Right ventricle myocardium inferior (tissue), 1 donor: ENCODE measurements around the gene PARP1. TPM values are rescaled to one million over a fixed set of nuclear protein-coding genes. Genes with fewer than 3 reads are reported as not detected.
A peak's percentile ranks its signal among the peaks of the same experiment; 100 is the strongest.

Experiments used
- ATAC-seq: fragments of 200-7000 bp; cut with Tn5 transposase; one replicate; pipeline ENCODE4 v1.9.1; 2020; ENCODE audit warnings: mild to moderate bottlenecking, moderate library complexity
- DNase-seq: peaks from one replicate; pipeline ENCODE4 v3.0.0; 2021; ENCODE audit errors: missing footprints
- intact Hi-C: fragments of 100-400 bp; cut with DNase I; formaldehyde crosslinking; loops from one replicate; pipeline ENCODE4 v1.11.0; 2022
- total RNA-seq: library from RNA; stranded (reverse); fragmentation: NEBNext Ultra II Directional; extraction: Animal tissue kit (Norgen Biotek cat#: 25700); gene quantifications from one replicate; pipeline ENCODE4 v1.2.1, GENCODE V29; 2021
- donor health status: DM: no; HTN: yes; CAD: no; lungs with severe emphysema.

Gene PARP1
- total RNA-seq, 1 donor from 2014 or later: 154 TPM

DNA sequence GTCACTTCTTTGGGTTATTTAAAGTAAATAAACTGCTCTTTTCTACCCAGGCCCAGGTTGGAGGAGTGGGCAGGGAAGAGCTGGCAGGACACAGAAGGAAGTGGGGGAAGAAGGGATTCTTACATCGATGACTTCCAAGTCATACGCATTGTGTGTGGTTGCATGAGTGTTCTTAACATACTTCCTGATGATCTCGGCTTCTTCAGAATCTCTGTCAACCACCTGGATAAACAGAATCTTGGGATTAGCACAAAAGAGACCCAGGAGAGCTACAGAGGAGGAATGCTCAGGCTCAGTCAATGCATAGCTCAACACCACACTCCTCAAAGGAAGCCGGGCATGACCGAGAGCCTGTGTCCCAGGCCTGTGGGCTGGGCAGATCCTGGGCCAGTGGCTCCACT, 42.1 kb downstream of the PARP1 start:
- DNase-seq (no peak), ATAC-seq (no peak)
- intact Hi-C loops: no loop called here

DNA sequence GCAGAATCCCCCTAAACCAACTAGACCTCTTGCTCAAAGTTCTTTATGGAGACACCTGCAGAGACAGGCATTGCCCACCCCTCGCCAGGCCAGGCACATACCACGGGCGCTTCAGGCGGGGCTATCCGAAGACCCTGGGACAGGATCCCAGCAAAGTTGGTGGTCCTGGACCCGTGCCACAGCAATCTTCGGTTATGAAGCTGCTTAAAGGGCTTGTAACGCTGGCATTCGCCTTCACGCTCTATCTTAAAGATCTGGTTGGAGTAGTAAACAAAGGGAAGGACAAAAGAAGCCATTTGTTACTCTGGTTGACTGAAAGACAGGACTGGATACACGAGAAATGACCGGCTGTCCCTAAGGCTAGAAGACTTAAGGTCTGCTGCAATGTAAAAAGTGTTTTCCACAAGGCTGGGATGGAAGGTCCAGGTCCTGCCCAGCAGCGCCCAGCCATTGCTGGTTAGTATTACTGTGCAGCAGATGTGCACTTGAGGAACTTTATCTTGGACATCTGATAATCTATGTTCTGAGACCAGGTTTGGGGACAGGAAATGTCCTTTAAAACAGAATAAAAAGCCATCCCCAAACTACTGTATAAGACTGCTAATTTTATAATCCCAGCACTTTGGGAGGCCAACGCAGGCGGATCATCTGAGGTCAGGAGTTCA, 42.9 kb downstream of the PARP1 start:
- no peak for DNase-seq
- peak; percentile 11 for ATAC-seq
- intact Hi-C loops: no loop called here

DNA sequence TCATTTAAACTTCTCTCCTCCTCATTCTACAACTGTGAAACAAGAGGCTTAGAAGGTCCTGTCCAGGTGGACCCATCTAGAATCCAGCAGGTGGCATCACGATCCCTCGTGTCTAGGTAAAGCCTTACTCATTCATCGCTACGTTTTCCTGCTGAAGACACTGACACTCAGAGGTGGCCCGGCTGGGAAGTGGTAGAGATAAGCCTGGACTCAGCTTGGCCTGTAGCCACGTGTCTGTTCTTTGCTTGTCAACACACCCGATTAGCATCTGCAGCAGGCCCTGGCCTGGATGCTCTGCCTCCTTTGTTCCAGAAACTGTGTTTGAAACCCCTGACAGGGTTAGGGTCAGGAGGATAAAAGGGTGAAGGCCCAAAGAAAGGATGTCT, 43.4 kb downstream of the PARP1 start:
- intact Hi-C loops: no loop called here
- peak; percentile 78 for ATAC-seq
- DNase-seq: no peak

DNA sequence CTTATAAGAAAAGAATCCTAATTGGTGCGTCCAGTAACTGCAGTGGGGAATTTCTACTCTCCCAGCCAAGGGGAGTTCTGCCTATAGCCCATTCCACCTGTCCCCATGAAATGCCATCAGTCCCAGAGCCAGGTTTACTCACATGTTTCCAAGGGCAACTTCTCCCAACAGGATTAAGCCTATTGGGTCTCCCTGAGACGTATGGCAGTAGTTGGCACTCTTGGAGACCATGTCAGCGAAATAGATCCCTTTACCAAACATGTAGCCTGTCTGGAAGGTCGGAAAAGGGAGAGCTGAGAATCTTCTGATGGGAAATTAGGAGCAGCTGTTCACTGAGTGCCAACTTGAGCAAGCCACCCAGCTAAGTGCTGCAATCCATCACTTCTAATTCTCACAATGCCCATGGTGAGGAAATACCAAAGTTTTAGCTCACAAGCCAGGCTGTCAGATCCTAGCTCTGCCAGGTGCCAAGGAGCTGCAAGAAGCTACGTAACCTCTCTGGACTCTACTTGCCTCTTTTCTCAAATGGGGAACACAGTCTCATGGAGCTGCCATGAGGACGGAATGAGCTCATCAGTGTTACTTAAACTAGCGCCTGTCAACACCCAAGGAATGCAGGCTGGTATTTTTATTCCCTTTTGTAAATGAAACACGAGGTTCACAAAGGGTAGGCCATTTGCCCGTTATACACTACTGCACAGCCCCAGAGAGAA, 43.9 kb downstream of the PARP1 start:
- no peak for DNase-seq
- intact Hi-C loops: no loop called here
- ATAC-seq: peak; percentile 55

DNA sequence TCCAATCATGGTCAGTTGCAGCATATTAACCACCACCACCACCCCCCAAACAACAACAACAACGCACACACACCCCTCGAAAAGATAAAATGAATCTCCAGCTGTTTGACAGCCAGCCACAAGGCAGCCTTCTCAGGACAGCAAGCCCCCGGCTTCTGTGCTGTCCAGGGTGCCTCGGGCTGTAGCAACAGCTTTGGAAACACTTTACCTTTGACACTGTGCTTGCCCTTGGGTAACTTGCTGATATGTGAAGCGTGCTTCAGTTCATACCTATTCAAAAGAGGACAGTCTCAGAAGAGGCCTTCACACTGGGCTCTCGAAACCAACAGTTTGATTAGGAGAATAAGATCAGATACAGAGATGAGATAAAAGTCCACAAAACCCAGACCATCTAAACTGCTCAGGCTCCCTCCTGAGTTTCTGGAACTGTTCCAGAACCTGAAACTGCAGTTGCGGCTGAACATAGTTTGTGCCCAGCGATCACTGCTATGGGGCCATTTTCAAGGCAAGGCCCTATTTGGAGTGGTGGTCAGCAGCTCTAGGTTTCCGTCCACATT, 44.9 kb downstream of the PARP1 start:
- ATAC-seq: no peak
- DNase-seq: no peak
- intact Hi-C loops: no loop called here

DNA sequence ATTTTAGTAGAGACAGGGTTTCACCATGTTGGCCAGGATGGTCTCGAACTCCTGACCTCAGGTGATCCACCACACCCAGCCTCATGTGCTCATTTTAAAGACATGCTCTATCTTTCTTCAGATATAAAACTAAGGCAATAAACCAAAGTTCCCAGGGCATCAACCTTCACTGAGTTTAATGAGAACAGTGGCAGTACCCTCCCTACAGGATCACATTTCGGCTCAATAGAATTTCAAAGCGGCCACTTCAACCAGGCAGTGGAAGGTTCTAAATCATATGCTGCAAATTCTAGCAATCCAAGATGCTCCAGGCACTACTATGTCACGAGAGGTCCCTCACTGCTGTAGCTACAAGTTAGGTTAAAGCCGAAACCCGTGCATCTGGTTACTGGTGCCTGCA, 45.5 kb downstream of the PARP1 start:
- intact Hi-C loops: no loop called here
- ATAC-seq (no peak), DNase-seq (no peak)

DNA sequence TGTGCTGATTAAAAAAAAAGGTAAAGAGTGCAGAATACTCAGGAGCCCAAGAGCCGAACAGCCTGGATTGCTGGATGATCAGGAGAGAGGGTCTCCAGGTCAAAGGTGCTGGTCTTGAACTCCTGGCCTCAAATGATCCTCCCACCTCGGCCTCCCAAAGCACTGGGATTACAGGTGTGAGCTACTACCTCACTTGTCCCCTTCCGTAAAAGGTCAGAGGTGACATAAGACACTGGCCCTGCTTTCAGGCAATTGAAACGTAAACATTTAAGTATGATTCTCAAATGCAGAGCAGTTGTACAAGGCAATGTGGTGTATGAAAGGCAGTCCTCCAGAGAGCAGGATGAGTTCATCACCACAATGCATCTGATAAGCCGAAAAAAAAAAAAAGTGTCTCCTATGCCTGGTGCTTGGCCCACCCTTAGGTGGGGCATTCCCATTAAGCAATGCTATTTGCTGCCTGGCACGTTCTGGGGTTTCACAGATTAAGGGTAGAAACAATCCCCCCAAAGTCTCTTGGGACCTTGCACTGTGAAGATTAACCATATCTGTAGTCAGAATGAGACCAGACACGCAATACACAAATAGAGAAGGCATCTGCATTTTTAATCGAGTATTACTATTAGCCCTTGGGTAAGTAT, 47.7 kb downstream of the PARP1 start:
- intact Hi-C loops: no loop called here
- ATAC-seq (no peak), DNase-seq (no peak)

DNA sequence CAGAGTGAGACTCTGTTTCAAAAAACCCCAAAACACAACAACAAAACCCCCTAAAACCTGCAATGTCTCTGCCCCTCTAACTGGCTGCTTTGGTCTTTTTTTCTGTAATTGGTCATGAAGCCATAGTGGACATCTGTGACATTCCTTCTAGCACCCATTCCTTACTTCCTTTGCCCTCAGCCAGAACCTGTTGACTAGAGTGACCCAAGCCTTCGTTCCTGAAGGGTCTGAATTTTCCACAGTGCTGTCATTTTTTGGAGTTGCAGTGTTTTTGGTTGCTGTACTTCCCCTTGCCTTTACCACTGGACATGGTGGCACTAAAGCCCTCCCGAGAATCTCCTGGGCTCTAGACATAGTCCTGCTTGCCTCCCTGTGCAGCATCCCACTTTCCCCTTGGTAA, 50.5 kb downstream of the PARP1 start:
- ATAC-seq (no peak), DNase-seq (no peak)
- intact Hi-C loops: no loop called here

DNA sequence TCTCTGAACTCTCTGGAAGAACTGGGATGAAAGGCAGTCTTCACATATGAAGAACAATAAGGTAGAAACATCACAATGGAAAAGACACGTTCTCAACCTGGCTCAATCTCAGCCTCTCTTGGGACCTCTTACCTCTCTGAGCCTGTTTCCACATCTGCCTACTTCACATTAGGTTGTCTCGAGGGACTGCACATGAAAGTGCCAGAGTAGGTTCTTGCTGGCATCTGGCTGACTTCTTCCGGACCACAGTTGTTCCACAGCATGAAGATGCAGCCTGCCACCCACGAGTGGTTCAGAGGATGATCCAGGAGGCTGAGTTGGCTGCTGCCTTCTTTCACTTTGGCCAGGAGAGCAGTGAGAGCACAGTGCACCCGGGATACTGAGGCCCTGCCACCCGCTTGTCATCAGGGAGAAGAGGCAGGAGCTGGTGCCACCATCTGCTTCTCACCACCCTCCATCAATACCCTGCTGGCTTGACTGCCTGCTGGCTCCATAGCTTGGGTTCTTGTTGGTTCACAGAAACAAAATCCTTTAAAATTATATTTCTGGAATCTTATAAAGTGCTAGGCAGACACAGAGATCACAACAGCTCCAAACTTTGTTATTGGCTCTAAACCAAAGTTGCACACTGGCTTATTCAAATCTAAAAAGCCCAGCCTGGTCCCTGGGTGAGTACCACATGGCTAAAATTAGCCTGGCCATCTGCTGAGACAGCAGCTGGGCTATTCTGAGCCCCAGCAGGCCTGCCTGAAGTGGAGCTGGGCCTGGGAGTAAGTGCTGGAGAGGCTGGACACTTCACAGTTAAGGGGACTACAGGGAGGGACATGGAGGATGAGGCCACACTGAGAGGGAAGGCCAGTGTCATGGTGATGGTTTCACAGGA, 52.0 kb downstream of the PARP1 start:
- intact Hi-C loops: no loop called here
- ATAC-seq (peak; percentile 92), DNase-seq (no peak)

DNA sequence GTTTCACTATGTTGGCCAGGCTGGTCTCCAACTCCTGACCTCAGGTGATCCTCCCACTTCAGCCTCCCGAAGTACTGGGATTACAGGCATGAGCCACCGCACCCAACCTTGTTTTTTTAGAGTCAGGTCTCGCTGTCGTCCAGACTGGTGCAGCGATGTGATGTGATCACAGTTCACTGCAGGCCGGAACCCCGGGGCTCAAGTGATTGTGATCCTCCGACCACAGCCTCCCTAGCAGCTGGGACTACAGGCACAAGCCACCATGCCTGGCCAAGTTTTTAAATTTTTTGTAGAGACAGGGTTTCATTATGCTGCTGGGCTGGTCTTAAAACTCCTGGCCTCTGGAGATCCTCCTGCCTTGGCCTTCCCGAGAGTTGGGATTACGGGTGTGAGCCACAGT, 52.9 kb downstream of the PARP1 start:
- no peak for ATAC-seq
- intact Hi-C loops: no loop called here
- no peak for DNase-seq

DNA sequence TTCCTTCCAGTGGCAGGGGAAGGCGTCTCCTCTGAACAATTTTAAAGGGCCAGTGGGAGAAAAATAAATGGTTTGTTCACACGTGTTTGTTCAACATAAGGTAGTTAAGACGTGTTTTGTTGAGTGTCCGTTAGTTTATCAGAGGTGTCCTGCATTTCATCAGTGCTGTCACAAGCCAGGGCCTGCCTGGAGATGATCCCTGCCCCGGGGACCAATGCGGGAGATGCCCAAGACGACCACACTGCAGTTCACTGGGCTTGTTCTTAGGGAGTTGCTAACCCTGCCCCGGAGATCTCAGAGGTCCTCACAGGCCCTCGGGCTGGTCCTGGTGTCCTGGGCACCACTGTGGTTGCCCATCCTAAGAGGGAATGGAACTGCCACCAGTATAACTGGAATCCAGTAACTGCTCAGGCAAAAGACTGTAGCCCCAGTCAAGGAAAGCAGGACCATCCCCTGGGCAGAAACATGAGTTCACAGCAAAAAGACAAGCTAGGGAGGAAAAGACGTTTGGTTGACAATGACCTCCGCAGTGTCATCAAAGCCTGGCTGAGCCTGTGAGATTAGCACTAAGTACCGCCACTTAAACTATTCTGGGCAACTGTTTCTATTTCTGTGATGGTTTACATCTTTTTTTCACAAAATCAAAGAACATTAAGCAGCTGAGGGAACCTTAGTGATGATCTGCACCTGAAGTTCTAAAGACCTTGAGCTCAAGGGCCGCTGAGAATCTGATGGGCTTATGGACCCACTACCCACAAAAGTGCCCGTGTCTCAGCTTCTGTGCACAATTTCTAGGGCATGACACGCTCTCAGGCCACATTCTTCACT, 54.0 kb downstream of the PARP1 start:
- intact Hi-C loops: loop anchor here (5.0 kb wide), 1 partner anchor 47 kb away; the partner anchor contains the start of gene LIN9
- no peak for DNase-seq
- ATAC-seq: peak; percentile 32

DNA sequence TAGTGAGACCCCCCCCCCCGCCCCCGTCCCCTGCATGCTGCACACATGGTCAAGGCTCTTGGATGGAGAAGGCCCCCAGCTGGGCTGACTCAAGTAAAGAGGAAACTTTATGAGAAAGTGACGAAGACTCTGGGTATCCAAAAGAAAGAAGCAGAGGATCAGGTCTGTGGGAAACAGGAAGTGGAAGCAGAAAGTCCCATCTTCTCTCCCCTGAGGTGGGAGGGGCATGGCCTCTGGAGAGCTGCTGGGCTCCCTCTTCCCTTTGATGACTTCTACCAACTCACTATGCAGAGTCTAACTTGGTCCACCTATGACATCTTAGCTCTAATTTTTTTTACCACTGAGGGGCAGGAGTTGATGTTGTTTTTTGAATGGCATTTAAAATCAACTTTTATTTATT, 56.2 kb downstream of the PARP1 start:
- no peak for ATAC-seq
- intact Hi-C loops: loop anchor here (5.0 kb wide), 1 partner anchor 44 kb away; the partner anchor contains the start of gene LIN9
- no peak for DNase-seq

DNA sequence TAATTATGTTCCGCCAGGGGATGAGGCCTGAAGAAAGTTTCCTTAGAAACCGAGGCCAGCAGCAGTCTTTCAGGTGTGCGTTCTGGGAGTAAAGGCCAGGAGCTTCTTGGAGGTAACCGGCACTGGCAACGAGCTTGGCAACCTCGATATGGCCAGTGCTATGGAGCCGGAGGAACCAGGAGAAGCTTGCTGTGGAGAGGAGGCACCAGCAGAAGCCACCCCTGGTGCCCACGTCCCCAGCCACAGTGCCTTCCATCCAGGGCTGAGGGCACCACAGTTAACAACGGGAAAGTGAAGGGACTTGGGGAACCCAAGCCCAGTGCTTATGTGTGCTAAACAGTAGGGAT, 57.4 kb downstream of the PARP1 start:
- DNase-seq: no peak
- no peak for ATAC-seq
- intact Hi-C loops: loop anchor here (5.0 kb wide), 1 partner anchor 43 kb away; the partner anchor contains the start of gene LIN9

DNA sequence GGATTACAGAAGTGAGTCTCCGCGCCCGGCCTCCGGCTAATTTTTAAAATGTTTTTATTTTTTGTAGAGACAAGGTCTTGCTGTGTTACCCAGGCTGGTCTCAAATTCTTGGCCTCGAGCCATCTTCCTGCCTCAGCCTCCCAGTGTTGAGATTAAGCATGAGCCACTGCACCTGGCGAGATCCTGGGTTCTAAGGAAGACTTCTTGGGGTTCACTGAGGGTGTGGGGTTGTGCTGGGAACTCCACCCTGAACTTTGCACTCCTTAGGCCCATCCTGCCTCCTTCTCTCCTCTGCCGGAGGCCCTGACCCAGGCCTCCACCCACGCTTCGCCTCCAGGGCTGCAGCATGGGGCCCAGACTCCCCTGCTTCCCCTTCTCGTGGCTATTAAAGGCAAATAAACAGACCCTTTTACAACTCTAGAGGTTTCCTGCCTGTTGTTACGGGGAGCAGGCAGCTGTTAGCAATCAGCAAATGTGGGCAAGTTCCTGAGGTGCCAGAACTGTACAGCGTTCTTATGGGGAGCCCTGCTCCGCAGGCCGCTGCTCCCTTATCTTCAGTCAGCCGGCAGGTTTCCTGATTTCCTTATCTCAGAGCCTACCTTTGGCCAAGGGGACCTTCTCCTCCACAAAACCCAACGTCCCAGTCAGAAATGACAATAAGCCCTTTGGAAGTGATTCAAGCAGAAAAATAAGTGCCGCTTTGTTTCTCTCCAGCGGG, 57.9 kb downstream of the PARP1 start:
- intact Hi-C loops: loop anchor here (5.0 kb wide), 1 partner anchor 43 kb away; the partner anchor contains the start of gene LIN9
- no peak for ATAC-seq
- DNase-seq: no peak

DNA sequence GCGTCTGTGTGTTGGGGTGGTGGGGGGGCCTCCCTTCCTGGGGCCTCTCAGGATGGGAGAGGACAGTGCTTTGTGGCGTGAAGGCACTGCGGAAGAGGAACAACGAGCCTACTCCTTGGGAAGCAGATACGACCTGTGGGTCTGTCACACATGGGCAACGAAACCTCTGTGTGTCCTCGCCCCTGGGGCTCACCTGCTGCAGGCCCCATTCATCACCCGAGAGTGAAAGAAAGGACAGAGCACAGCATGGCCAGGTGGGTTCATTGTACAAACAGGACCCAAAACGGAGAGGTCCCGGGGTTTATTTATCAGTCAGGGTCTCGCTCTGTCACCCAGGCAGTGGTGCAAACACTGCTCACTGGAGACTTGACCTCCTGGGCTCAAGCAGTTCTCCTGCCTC, 58.8 kb downstream of the PARP1 start:
- DNase-seq (no peak), ATAC-seq (no peak)
- intact Hi-C loops: no loop called here

DNA sequence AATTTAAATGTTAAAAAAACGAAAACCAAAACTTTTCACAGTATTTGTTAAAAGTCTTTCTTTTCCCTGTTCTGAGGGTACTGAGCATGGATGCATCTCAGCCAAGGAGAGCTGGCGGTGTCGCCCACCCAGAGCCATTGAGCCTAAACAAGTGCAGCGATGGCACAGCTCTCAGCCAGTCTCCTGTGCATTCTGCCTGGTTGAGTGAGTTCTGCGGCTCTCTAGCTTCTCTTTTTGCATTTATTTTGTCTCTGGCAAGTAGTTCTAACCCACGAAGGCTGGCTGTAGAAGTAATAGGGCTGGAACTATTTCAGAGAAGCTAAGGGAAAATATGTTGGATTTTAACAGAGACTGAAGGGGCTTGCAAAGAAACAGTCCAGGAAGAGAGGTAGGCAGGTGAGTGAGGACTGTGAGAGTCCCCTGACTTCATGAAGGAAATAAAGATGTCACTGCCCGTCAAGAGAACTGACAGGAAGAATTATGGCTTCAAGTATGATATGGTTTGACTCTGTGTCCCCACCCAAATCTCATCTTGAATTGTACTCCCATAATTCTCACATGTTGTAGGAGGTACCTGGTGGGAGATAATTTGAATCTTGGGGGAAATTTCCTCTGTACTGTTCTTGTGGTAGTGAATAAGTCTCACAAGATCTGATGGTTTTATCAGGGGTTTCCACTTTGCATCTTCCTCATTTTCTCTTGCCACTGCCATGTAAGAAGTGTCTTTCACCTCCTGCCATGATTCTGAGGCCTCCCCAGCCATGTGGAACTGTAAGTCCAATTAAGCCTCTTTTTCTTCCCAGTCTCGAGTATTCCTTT, 63.2 kb downstream of the PARP1 start:
- no peak for DNase-seq
- intact Hi-C loops: no loop called here
- no peak for ATAC-seq

DNA sequence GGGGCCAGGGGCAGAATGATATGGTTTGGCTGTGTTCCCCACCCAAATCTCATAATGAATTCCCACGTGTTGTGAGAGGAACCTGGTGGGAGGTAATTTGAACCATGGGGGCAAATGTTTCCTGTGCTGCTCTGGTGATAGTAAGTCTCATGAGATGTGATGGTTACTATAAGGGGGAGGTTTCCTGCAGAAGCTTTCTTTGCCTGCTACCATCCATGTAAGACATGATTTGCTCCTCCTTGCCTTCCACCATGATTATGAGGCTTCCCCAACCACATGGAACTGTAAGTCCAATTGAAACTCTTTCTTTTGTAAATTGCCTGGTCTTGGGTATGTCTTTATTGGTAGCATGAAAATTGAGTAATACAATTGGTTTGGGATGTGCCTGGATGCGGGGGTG, 65.2 kb downstream of the PARP1 start:
- DNase-seq (no peak), ATAC-seq (no peak)
- intact Hi-C loops: no loop called here
